ENCODE data around the gene PCDHGA9.
A peak's percentile ranks its signal among the peaks of the same experiment; 100 is the strongest.
"Not testable (repeated sequence)": the region's sequence is repeated elsewhere in the genome, so short reads cannot be mapped to it uniquely, and the experiment has no call there.

PCDHGA9 gene

DNA sequence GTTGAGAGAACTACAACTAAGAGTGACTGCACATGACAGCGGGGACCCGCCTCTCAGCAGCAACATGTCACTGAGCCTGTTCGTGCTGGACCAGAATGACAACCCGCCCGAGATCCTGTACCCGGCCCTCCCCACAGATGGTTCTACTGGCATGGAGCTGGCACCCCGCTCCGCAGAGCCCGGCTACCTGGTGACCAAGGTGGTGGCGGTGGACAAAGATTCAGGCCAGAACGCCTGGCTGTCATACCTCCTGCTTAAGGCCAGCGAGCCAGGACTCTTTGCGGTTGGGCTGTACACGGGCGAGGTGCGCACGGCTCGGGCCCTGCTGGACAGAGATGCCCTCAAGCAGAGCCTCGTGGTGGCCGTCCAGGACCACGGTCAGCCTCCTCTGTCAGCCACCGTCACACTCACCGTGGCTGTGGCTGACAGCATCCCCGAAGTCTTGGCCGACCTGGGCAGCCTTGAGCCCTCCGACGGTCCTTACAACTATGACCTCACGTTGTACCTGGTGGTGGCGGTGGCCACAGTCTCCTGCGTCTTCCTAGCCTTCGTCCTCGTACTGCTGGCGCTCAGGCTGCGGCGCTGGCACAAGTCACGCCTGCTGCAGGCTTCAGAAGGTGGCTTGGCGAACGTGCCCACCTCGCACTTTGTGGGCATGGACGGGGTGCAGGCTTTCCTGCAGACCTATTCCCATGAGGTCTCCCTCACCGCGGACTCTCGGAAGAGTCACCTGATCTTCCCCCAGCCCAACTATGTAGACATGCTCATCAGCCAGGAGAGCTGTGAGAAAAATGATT is 17.9 kb upstream of the PCDHGA9 start:
- DNase-seq (ENCODE audit: extremely low spot score), result no peak
- ChIA-PET POLR2A (no interaction called here), CTCF (no interaction called here)
- no peak for TF ChIP-seq CTCF (IDR thresholded peaks at IDR 0.05; ENCODE audit: control extremely low read depth, extremely low read depth, low read depth, missing control alignments)

- POLR2A ChIA-PET, result not testable (repeated sequence)
- peak; percentile 58 for DNase-seq (ENCODE audit: extremely low spot score)
- CTCF ChIA-PET, result interaction anchor here (1.5 kb wide), 1 partner anchor 25 kb away, joined by 4 read pairs; the partner anchor contains the start of gene PCDHGA10
Observed at GRCh38 chr5:141387557-141388311, 14.8 kb upstream of the PCDHGA9 start, which contains the start of gene PCDHGB4. PCDHGB4 (plus strand) TSS chr5:141387698; CDS start chr5:141387885, 187 bp downstream.

GRCh38 chr5:141388661-141389060 is 13.9 kb upstream of the PCDHGA9 start:
- POLR2A ChIA-PET, result no interaction called here
- TF ChIP-seq CTCF (IDR thresholded peaks at IDR 0.05; ENCODE audit: control extremely low read depth, extremely low read depth, low read depth, missing control alignments), result no peak
- no peak for DNase-seq (ENCODE audit: extremely low spot score)
- CTCF ChIA-PET, result interaction anchor here (1.5 kb wide), 1 partner anchor 24 kb away, joined by 4 read pairs; the partner anchor contains the start of gene PCDHGA10

GRCh38 chr5:141389153-141390042 is 13.2 kb upstream of the PCDHGA9 start:
- TF ChIP-seq CTCF (IDR thresholded peaks at IDR 0.05; ENCODE audit: control extremely low read depth, extremely low read depth, low read depth, missing control alignments), result no peak
- DNase-seq (ENCODE audit: extremely low spot score), result no peak
- ChIA-PET CTCF (interaction anchor here (0.7 to 1.1 kb wide), 2 partner anchors 10 to 61 kb away, joined by 3 read pairs; no protein-coding TSS in a partner anchor), POLR2A (no interaction called here)

GRCh38 chr5:141392429-141393198 is 10.0 kb upstream of the PCDHGA9 start, which contains the start of gene PCDHGA8:
PCDHGA8 (plus strand) TSS chr5:141392633; CDS start chr5:141392814, 181 bp downstream.
- ChIA-PET CTCF (interaction anchor here (0.7 to 1.6 kb wide), 4 partner anchors 73 to 574 kb away, joined by 3 to 4 read pairs (median 3); no protein-coding TSS in a partner anchor), POLR2A (no interaction called here)
- DNase-seq (ENCODE audit: extremely low spot score), result no peak
- no peak for TF ChIP-seq CTCF (IDR thresholded peaks at IDR 0.05; ENCODE audit: control extremely low read depth, extremely low read depth, low read depth, missing control alignments)

- ChIA-PET POLR2A (no interaction called here), CTCF (interaction anchor here (0.7 to 1.2 kb wide), 3 partner anchors 165 to 575 kb away, joined by 3 read pairs; no protein-coding TSS in a partner anchor)
- DNase-seq (ENCODE audit: extremely low spot score), result no peak
- TF ChIP-seq CTCF (IDR thresholded peaks at IDR 0.05; ENCODE audit: control extremely low read depth, extremely low read depth, low read depth, missing control alignments), result no peak
Observed at GRCh38 chr5:141393267-141393666, 9.3 kb upstream of the PCDHGA9 start.

DNA sequence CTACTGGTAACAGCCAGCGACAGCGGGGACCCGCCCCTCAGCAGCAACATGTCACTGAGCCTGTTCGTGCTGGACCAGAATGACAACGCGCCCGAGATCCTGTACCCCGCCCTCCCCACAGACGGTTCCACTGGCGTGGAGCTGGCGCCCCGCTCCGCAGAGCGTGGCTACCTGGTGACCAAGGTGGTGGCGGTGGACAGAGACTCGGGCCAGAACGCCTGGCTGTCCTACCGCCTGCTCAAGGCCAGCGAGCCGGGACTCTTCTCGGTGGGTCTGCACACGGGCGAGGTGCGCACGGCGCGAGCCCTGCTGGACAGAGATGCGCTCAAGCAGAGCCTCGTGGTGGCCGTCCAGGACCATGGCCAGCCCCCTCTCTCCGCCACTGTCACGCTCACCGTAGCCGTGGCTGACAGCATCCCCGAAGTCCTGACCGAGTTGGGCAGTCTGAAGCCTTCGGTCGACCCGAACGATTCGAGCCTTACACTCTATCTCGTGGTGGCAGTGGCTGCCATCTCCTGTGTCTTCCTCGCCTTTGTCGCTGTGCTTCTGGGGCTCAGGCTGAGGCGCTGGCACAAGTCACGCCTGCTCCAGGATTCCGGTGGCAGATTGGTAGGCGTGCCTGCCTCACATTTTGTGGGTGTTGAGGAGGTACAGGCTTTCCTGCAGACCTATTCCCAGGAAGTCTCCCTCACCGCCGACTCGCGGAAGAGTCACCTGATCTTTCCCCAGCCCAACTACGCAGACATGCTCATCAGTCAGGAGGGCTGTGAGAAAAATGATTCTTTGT is 8.0 kb upstream of the PCDHGA9 start:
- DNase-seq (ENCODE audit: extremely low spot score); POLR2A ChIA-PET: not testable (repeated sequence)
- CTCF ChIA-PET, result interaction anchor here (0.7 to 2.9 kb wide), 4 partner anchors 13 to 75 kb away, joined by 3 to 7 read pairs (median 6); partner anchors contain the start of genes PCDHGB6 and TAF7

Data from GM10248 (cell line).